ENCODE measurements around the gene PTPN22. TPM values are rescaled to one million over a fixed set of nuclear protein-coding genes. Genes with fewer than 3 reads are reported as not detected.
"Not testable (repeated sequence)": the region's sequence is repeated elsewhere in the genome, so short reads cannot be mapped to it uniquely, and the experiment has no call there.

Gene PTPN22
- total RNA-seq, 4 donors from 2014 or later, result 4.0 to 28.1 (median 11.2) TPM

DNA sequence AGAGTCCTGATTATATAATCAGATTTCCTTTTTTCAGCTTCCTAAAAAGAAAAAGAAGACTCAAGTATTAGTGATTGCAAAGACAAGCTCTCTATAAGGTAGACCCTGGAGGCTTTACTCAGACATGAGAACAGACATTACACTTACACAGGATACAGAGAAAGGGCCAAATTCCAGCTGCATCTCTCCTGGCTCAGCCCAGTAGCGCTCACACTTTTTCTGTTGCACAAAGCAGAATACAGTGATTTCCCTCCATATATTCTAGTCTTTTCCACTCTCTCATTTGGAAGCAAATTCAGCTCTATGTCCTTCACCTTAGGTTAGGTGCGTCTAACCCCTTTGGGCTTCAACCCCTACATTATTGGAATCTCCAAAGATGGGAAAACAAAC, 15.1 kb downstream of the PTPN22 start:
- Histone ChIP-seq H3K27ac (no peak overlapping the region), H3K36me3 (no peaks in the 10 kb centered on the region), H3K9me3 (no peaks in the 10 kb centered on the region), H3K4me1 (peaks cover 0 to 20% (median 0%) of the 10 kb centered on the region in 4 donors), H3K4me3 (no peak overlapping the region), H3K27me3 (no peaks in the 10 kb centered on the region)
- WGBS, 2 donors (ENCODE audit: low coverage in 1 of 2), result 90 to 92% methylated on average over 1 to 2 of the region's 2 CpGs
- TF ChIP-seq, protein P1, sequence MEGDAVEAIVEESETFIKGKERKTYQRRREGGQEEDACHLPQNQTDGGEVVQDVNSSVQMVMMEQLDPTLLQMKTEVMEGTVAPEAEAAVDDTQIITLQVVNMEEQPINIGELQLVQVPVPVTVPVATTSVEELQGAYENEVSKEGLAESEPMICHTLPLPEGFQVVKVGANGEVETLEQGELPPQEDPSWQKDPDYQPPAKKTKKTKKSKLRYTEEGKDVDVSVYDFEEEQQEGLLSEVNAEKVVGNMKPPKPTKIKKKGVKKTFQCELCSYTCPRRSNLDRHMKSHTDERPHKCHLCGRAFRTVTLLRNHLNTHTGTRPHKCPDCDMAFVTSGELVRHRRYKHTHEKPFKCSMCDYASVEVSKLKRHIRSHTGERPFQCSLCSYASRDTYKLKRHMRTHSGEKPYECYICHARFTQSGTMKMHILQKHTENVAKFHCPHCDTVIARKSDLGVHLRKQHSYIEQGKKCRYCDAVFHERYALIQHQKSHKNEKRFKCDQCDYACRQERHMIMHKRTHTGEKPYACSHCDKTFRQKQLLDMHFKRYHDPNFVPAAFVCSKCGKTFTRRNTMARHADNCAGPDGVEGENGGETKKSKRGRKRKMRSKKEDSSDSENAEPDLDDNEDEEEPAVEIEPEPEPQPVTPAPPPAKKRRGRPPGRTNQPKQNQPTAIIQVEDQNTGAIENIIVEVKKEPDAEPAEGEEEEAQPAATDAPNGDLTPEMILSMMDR (IDR thresholded peaks at IDR 0.05), result no peak
- TF ChIP-seq POLR2AphosphoS5 (IDR thresholded peaks at IDR 0.05), result no peak
- no peak for TF ChIP-seq POLR2A (IDR thresholded peaks at IDR 0.05)
- TF ChIP-seq EP300 (IDR thresholded peaks at IDR 0.05; ENCODE audit: low read depth), result no peak
- in situ Hi-C loops (cut with MboI; ENCODE audit: low pct_ligation_motif_present in 1 of 4, low pct_unique_long_range_greater_than_20kb in 1 of 4, low sequenced_read_pairs in 3 of 4) (no loop called here), intact Hi-C loops (cut with DNase I; ENCODE audit: low total_unique reads) (no loop called here)
- no peak for DNase-seq

DNA sequence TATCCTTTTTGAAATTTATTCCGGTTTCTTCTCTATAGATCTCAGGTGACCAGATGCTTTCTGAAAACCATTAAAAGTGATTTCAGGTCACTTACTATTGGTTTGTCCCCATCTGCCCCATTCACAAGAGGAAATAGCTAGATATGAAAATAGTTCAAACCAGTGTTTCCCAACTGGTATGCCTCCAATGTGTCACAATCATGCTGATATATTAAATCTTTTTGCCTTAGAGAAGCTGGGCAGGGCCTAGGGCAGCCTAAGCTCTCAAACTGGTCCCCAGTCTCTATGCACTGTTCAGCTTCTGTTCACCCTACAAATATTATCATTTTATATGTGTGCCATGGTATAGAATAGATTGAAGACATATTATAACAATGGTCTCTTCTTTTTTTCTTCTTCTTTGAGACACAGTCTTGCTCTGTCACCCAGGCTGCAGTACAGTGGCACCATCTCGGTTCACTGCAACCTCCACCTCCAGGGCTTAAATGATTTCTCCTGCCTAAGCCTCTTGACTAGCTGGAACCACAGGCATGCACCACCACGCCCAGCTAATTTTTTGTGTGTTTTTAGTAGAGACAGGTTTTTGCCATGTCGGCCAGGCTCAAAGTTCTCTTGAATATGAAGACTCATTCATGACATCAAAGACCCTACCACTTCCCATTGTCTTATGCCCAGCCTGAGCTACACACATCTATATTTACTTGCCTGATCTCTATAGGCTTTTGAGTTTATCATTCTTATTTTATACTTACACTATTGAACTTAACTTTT, 15.7 kb downstream of the PTPN22 start:
- no peaks in the 10 kb centered on the region for H3K27me3 ChIP-seq
- intact Hi-C loops (cut with DNase I; ENCODE audit: low total_unique reads), result no loop called here
- H3K36me3 ChIP-seq, result no peaks in the 10 kb centered on the region
- peaks cover 0 to 15% (median 0%) of the 10 kb centered on the region in 4 donors for H3K4me1 ChIP-seq
- 67 to 76% methylated on average over 3 to 4 of the region's 4 CpGs for WGBS, 2 donors (ENCODE audit: low coverage in 1 of 2)
- no peak for DNase-seq
- H3K27ac ChIP-seq, result no peak overlapping the region
- no peak overlapping the region for H3K4me3 ChIP-seq
- TF ChIP-seq POLR2AphosphoS5 (IDR thresholded peaks at IDR 0.05) (no peak), EP300 (IDR thresholded peaks at IDR 0.05; ENCODE audit: low read depth) (no peak), POLR2A (IDR thresholded peaks at IDR 0.05) (no peak)
- TF ChIP-seq, protein P1 (IDR thresholded peaks at IDR 0.05), result no peak
- in situ Hi-C loops (cut with MboI; ENCODE audit: low pct_ligation_motif_present in 1 of 4, low pct_unique_long_range_greater_than_20kb in 1 of 4, low sequenced_read_pairs in 3 of 4), result no loop called here
- H3K9me3 ChIP-seq, result no peaks in the 10 kb centered on the region

DNA sequence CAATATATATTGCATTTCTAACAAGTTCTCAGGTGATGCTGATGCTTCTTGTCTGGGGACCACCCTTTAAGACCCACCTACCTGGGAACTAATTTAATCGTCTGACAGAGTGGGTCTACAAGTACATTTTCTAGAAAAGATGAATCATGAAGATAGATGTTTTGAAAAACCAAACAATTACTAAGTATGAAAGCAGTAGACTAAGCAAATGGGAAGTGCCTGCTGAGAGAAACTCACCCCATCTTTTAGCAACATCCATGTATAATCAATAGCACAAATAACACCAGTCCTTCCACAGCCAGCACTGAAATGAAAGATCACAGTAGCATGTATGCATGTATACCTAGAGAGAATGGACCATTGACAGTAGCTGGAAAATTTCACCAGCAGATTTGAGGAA, 17.3 kb downstream of the PTPN22 start:
- no peaks in the 10 kb centered on the region for H3K9me3 ChIP-seq
- H3K27ac ChIP-seq, result no peak overlapping the region
- H3K36me3 ChIP-seq, result no peaks in the 10 kb centered on the region
- no peak for TF ChIP-seq POLR2A (IDR thresholded peaks at IDR 0.05)
- no peak for TF ChIP-seq EP300 (IDR thresholded peaks at IDR 0.05; ENCODE audit: low read depth)
- TF ChIP-seq POLR2AphosphoS5 (IDR thresholded peaks at IDR 0.05), result no peak
- TF ChIP-seq, protein P1 (IDR thresholded peaks at IDR 0.05), result no peak
- in situ Hi-C loops (cut with MboI; ENCODE audit: low pct_ligation_motif_present in 1 of 4, low pct_unique_long_range_greater_than_20kb in 1 of 4, low sequenced_read_pairs in 3 of 4), result no loop called here
- intact Hi-C loops (cut with DNase I; ENCODE audit: low total_unique reads), result no loop called here
- peaks cover 0 to 5% (median 0%) of the 10 kb centered on the region in 4 donors for H3K4me1 ChIP-seq
- no peak for DNase-seq
- 47% methylated on average over 1 of the region's 1 CpG; no CpG with 5 or more reads in 1 of the 2 donors for WGBS, 2 donors (ENCODE audit: low coverage in 1 of 2)
- H3K4me3 ChIP-seq, result no peak overlapping the region
- no peaks in the 10 kb centered on the region for H3K27me3 ChIP-seq

DNA sequence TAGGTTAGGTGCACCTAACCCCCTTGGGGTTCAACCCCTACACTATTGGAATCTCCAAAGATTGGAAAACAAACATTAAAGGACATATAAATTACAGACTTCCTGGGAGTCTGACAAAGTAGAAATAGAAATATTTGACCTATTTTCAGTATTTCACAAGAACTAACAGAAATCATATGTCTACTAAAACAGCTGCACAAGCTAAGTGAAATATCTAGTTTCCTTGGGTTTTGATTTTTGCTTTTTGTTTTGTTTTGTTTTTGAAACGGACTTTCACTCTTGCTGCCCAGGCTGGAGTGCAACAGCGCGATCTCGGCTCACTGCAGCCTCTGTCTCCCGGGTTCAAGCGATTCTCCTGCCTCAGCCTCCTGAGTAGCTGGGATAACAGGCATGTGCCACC, 18.8 kb downstream of the PTPN22 start:
- in situ Hi-C loops (cut with MboI; ENCODE audit: low pct_ligation_motif_present in 1 of 4, low pct_unique_long_range_greater_than_20kb in 1 of 4, low sequenced_read_pairs in 3 of 4); H3K36me3 ChIP-seq; H3K27ac ChIP-seq; H3K4me1 ChIP-seq; H3K27me3 ChIP-seq; intact Hi-C loops (cut with DNase I; ENCODE audit: low total_unique reads); DNase-seq; H3K4me3 ChIP-seq; H3K9me3 ChIP-seq: not testable (repeated sequence)
- 80 to 87% methylated on average over 1 to 6 of the region's 6 CpGs for WGBS, 2 donors (ENCODE audit: low coverage in 1 of 2)
